HG02763 (cell line): Measurements from ENCODE around the gene MAML3.

Source experiments
- ATAC-seq: cut with Tn5 transposase; IDR thresholded peaks from one replicate; pipeline ENCODE4 v1.9.1; 2021; ENCODE audit warnings: mild to moderate bottlenecking, moderate library complexity; ENCODE audit not compliant: unreplicated experiment

The MAML3 gene

GRCh38 chr4:139880841-139881240 lies 273.1 kb downstream of the MAML3 start:
- no peak for ATAC-seq

- ATAC-seq = no peak
Measured at GRCh38 chr4:139878050-139878449, 275.9 kb downstream of the MAML3 start.

- no peak for ATAC-seq
Measured at GRCh38 chr4:139876337-139876941, 277.5 kb downstream of the MAML3 start.

- no peak for ATAC-seq
Measured at GRCh38 chr4:139875411-139875825, 278.6 kb downstream of the MAML3 start.

GRCh38 chr4:139873111-139873860 lies 280.7 kb downstream of the MAML3 start:
- ATAC-seq = no peak

GRCh38 chr4:139872274-139872673 lies 281.7 kb downstream of the MAML3 start:
- ATAC-seq = no peak

GRCh38 chr4:139869810-139870209 lies 284.2 kb downstream of the MAML3 start:
- ATAC-seq = no peak

- ATAC-seq = no peak
Measured at GRCh38 chr4:139866276-139866962, 287.6 kb downstream of the MAML3 start.

GRCh38 chr4:139865537-139865936 lies 288.4 kb downstream of the MAML3 start:
- no peak for ATAC-seq

- no peak for ATAC-seq
Measured at GRCh38 chr4:139863531-139863930, 290.5 kb downstream of the MAML3 start.

- ATAC-seq = no peak
Measured at GRCh38 chr4:139861471-139861870, 292.5 kb downstream of the MAML3 start.

- no peak for ATAC-seq
Measured at GRCh38 chr4:139860435-139861024, 293.5 kb downstream of the MAML3 start.

- ATAC-seq = no peak
Measured at GRCh38 chr4:139859876-139860275, 294.1 kb downstream of the MAML3 start.

GRCh38 chr4:139858436-139859205 lies 295.4 kb downstream of the MAML3 start:
- ATAC-seq = peak; percentile 91

- ATAC-seq = no peak
Measured at GRCh38 chr4:139857977-139858376, 296.0 kb downstream of the MAML3 start.

- ATAC-seq = no peak
Measured at GRCh38 chr4:139857021-139857420, 297.0 kb downstream of the MAML3 start.

- no peak for ATAC-seq
Measured at GRCh38 chr4:139854668-139855403, 299.1 kb downstream of the MAML3 start.

GRCh38 chr4:139853309-139853708 lies 300.7 kb downstream of the MAML3 start:
- no peak for ATAC-seq

- no peak for ATAC-seq
Measured at GRCh38 chr4:139852612-139853269, 301.2 kb downstream of the MAML3 start.

GRCh38 chr4:139851639-139852038 lies 302.3 kb downstream of the MAML3 start:
- no peak for ATAC-seq
